NCI-H69 (cell line): Measurements from ENCODE around the gene COL5A1.
A peak's percentile ranks its signal among the peaks of the same experiment; 100 is the strongest.

Experiments used
- DNase-seq: peaks from one replicate; lab custom pipeline; 2025; lab: John Stamatoyannopoulos, UW

COL5A1 gene

DNA sequence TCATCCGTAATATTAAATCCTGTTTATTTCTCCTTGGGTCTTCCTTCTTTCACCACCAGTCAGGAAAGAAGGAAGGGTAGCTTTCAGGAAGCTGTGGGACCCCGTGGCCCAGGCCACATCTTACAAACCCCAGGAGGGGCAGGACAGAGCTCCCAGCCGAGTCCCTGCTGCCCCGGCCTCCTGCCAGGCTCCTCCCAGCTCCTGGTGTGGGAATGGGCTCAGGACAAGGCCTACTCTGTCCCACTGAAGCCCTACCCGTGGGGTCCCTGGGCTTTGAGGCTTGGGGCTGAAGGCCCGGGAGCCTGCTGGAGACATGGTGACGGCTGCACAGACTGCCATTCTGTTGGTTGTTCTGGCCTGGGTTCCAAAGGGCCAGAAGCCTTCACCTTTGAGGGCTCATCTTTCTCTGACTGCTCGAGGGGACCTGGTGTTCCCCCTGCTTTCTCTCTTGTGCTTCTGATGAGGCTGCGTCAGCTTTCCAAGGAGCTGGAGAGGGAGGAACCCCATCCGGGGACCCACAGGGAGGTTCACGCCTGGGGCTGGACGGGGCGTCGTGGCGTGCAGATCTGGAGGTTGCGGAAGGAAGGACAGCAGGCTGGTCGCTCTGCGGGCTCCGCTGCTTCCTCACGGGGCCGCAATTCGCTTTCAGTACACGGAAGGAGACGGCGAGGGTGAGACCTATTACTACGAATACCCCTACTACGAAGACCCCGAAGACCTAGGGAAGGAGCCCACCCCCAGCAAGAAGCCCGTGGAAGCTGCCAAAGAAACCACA lies 86.6 kb downstream of the COL5A1 start:
- no peak for DNase-seq

DNA sequence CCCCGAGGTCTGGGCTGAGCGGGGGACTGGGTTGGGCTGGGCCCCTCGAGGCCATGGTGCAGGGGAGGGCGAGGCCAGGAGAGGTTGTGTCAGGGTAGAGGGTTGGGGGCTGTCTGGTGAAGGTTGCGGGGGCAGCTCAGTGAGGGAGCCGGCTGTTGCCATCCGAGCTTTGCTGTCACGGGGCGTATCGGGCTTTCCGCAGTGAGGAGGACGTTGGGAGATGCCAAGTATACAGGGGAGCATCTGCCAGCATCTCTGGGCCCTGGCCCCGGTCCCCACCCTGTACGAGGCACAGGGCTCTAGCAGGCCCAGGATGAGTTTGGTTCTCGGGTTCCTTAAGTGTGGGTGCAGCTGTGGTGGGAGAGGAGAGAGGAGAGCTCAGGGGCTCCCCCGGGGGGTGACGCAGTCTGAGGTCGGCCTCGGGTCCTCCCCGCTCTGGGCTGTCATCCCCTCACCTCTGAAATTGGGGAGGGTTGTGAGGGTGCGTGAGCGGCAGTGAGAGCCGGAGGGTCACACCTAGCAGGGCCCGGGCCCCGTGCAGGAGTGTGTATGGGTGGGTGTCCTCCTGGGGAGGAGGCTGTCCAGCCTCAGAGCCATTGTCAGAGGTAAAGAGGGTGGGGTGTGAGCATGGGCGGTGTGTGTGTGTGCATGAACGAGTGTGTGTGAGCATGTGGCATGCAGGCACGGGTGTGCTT lies 87.3 kb downstream of the COL5A1 start:
- DNase-seq: no peak

DNA sequence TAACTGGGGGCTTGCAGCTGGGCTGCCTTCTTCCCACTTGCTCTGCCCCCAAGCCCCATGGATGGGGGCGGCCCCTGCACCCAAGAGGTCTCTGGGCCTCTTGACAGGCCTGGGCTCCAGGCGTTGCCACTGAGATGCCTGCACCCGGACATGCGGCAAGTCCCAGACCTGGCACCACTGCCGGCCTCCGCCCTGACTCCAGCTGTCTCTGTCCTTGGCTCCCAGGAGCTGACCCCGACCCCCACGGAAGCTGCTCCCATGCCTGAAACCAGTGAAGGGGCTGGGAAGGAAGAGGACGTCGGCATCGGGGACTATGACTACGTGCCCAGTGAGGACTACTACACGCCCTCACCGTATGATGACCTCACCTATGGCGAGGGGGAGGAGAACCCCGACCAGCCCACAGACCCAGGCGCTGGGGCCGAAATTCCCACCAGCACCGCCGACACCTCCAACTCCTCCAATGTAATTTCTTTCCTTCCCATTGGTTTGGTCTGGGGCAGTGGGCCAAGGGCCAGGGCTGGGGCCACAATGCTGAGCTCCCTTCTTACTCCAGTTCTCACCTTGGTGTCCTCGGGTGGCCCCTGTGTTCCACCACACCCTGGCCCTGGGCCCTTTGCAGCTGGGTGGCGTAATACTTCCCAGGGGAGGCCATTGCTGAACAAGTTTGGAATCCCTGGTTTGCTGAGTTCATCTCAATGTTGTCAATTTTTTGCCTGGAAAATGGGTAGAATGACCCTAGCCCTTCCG lies 88.6 kb downstream of the COL5A1 start:
- no peak for DNase-seq

DNA sequence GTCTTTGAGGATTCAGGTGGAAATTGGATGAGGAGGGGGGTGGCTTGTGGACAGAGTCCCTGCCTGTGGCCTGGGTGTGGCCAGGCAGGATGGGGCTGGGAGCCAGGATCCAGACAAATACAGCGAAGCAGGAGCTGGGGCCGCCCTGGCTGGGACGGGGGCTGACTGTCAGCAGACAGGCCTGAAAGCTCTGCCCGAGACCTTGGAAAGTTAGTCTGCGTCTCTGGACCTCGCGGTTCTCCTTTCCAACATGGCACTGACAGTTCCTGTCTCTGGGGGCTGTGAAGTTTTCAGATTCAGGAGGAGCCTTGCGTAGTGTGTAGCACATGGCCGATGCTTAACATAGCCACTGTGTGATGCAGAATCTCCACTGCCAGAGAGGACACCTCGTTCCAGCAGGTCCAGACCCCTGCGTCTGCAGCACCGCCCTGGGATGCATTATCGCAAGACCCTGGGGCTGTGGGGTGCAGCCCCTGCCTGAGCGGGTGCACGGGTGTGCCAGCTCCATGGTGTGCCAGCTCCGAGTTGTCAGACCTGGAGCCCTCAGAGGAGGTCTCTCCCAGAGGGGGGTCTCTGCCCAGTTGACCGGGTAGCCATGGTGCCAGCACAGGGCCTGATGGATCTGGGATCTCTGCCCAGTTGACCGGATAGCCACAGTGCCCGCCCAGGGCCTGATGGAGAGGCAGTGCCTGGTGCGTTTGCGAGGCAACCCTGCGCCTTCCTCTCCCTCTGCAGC lies 89.3 kb downstream of the COL5A1 start:
- DNase-seq: no peak

DNA sequence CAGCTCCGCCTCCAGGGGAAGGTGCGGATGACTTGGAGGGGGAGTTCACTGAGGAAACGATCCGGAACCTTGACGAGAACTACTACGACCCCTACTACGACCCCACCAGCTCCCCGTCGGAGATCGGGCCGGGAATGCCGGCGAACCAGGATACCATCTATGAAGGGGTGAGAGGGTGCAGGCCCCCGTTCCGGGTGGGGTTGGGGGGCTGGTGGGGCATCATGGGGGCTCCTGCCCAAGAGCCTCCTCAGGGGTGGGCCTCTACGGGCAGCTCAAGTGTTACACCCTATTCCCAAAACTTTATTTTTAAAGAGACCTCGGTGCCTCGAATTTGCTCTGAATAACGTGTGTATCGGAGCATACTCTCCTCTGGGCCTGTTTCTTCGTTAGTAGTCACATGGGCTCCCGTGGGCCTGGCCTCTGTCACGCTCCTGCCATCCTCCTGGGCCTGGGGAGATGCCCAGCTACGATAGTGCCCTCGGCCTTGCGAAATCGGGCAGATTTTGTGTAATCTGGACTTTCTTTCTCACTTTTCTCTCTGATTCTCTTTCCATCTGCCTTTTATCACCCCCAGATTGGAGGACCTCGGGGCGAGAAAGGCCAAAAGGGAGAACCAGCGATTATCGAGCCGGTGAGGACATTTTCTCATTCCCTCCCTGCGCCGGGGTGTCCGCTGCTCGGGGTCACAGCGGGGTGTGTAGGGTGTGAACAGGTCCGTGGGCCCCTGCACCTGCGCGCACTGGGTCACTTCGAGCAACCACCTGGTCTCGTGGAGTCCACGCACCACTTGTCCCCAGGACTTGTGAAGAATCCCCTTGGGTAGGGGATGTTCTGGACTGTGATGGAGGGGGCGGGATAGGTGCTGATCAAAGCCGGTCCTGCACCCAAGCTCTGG lies 90.1 kb downstream of the COL5A1 start:
- DNase-seq: no peak

DNA sequence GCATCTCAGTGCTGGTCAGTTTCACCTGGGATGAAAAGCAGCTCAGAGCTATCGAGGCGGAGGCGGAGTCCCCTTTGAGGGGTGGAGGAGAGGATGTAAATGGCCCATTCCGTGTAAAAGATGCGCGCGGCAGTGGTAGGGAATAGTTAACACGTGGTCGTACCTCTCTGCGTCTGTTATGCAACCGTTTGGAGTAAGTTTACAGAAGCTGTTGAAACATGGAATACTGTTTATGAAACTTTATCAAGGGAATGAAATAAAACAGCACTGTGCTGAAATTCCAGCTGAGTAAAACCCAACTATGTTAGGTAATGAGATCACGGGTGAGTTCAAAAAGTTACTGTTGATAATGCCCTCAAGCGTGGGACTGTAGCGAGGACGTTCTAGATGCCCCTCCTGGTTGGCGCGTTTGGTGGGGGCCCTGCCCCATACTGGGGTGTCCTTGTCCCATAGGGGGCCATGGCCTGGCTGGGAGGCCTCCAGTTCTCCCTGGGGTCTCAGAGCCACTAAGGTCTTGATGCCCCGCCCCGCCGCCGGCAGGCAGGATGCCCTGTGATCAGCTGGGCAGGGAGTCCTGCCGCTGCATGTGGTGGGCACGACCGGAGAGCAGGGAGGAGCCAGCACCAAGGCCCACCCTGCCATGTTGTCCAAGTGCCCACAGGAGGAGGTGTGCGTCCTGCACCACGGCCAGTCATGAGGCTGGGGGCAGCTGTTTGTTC lies 90.9 kb downstream of the COL5A1 start:
- DNase-seq: no peak

DNA sequence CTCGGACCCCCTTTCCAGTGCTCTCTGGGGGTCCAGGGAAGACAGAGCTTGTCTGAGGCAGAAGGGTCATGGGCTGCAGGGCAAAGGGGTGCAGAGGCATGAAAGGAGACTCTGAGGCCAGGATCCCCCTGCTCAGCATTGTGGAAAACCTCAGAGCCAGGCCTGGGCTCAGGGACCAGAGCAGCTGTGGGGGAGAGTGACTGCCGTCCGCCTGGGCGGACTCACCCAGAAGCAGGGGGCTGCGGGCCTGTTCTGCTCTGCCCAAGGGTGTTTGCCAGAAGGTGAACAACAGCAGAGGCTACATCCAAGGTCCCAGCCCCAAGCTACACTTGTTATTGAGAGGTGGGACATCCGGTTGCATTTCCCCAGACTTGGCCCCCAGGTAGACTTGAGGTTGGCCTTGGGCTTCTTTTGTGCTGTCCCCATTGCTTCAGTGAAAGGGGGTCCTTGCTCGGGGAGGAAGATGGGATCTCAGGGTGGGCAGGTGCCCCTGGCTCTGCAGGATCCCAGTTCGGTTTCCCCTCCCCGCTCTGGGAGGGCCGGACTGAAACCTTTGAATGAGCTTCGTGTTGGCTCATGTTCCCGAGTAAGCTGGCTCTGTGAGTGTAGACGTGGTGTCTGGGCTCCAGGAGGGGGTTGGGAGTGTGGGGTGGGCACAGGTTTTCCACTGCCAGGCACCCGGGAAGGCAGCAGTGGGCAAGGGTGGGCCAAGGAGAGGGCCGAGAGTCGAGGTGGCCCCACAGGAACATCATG lies 92.1 kb downstream of the COL5A1 start:
- peak; percentile 49 for DNase-seq

DNA sequence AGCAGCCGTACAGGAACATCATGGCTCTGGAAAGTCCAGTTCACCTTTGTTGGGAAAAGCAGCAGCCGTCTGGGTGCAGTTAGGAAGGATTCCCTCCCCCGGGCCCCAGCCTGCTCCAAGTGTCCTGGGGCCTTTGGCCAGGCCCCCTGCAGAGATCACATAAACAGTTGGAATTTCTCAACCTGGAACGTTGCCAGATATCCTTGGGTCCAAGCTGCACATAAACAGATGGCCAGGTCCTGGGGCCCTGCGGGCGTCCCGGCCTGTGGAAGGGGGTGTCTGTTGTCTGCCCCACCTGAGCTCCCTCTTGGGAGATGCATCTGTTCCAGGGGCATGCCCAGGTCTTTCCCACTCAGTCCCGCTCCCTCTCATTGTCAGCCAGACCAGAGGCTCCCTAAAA lies 92.7 kb downstream of the COL5A1 start:
- DNase-seq: peak; percentile 94

DNA sequence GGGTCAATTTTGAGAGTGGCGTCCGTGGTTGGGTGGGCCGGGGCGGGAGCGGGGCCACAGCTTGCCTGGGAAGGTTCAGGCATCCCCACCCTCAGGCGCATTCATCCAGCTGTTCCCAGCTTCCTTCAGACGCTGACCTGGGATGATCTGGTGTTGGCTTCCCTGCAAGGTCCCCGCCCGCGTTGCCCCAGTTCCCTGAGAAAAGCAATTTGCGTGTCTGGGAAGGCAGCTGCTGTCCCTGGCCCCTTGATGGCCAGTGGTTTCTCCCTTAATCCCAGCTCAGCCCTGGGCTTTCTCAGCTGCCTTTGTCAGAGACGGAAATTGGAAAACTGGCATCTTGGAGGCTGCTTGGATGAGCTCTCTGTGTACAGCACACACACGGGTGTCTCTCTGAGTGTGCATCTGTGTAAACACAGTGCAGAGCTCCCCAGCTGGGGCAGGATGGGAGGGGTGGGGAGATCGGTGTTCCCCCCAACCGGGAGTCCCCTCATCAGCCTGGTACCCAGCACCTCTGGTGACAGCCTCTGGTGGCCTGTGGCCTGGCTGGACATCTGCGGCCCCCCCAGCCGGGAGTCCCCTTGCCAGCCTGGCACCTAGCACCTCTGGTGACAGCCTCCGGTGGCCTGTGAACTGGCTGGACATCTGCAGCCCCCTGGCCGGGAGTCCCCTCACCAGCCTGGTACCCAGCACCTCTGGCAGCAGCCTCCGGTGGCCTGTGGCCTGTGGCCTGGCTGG lies 94.0 kb downstream of the COL5A1 start:
- peak; percentile 55 for DNase-seq

DNA sequence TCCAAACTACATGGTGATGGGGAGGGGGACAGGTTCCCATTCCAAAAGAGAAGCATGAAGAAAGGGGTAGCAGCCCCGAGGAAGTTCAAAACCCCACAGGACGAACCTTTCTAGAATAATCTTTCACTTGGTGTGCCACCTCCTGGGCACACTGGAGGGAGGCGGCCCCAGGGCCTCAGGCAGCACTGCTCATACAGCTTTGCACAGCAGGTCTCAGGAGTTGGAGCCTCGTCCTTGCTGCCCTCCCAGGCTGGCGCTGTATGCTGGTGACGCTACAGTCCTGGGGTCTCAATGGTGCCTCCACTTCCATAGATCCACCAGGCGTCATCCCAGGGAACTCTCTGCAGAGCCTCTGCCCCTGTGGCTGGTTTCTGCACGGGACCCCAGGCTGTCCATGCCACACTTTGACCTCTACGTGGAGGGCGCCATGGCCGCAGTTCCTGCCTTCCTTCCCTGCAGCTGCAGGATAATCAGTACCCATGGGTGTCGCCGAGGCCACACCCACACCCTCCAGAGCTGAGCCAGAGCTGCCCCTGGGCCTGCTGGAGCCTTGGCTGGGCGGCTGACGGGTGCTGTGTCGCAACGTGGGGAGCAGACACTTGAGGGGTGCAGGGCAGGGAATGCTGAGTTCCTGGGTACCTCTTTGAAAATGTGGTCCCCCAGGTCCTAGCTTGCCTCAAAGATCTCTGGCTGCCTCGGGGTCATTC lies 95.3 kb downstream of the COL5A1 start:
- peak; percentile 54 for DNase-seq

DNA sequence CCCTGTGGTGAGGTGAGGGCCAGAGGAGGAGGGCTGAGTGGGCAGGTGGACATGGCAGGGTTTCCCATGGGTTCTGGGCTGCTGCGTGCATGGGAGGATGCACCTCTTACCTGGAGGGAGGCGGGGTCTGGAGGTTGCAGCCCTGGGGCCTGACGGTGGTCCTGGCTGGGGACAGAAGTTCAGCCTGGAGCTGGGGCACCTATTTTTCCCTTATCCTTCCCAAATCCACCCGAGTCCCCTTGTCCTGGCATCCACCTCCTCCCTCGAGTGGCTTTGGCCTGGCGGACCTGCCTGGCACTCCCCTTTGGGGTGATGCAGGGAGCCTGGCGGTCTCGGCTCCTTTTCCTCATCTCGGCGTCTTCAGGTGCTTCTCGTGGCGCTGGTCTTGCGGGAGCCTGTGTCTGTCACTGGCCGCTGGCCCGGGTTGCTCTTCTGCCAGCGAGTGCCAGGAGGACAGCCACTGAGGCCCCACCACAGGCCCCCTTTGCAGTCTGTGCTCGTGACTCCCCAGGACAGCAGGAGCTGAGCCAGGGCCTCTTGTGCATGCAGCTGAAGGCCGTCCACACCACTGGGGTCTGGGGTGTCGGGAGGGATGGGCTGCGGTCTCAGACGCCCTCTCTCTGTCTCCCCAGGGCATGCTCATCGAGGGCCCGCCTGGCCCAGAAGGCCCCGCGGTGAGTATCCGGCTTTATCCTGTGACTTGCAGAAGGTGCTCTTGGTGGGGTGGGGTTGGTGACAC lies 96.4 kb downstream of the COL5A1 start:
- DNase-seq: no peak

DNA sequence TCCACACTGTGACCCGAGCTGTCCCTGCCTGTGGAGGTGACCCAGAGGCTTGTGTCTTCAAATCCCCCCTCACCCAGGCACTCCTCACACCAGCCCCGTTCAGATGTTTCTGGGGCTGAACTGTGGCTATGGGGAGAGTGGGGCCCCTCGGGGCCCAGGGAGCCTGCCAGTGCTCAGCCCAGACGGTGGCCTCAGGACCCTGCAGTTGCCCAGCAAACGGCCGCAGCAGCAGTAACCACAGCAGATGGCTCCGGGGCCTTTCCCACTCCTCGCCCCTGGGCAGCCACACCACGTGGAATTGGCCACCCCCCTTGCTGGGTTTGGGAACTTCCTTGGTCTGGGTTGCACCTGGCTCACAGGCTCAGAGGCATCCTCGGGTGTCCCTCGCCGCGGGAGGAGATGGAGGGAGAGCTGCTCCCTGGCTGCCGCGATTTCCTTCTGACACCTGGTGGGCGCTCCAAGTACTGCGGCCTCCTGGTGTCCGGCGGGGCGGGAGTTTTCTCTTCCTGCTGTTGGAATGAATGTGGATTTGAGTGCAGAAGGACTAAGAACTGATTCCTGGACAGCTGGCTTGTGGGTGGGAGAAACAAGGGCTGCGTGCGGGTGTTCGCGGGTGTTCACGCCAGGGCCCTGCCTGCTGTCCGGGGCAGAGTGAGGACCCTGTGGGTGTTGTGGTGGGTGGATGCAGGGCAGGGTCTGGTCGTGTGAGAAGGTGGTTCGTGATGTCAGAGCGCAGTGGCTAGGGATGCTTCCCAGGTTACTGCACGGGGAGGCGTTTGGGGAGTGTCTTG lies 97.5 kb downstream of the COL5A1 start:
- DNase-seq: peak; percentile 86

DNA sequence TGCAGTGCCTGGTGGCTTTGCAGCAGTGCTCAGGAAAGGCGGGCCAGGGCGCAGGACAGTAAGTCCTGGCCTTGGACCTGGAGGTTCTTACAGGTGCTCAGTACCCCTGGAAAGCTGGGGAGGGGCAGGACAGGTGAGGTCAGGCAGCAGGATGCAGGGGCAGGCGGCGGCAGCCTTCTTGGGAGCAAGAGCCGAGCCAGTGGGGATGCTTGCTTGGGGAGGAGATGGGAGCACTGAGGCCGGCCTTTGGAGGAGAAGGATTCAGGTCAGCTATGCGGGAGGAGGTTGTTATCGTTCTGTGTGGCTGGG lies 98.0 kb downstream of the COL5A1 start:
- DNase-seq: no peak

DNA sequence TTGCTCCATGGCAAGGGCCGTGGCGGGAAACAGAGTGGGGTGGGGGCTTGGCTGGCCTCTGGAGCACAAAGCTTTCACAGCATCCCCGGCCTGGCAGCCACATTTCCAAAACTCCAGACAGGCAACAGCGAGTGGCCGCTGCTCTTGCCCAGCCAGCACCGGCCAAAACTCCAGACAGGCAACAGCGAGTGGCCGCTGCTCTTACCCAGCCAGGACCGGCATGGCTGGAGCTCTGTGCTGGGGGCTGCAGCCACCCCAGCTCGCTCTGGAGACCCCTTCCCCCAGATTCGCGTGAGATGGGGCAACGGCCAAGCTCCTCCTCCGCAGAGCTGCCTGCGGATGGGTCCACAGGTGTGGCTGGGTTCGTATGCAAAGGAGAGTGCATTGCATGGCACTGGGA lies 98.5 kb downstream of the COL5A1 start:
- DNase-seq: no peak

DNA sequence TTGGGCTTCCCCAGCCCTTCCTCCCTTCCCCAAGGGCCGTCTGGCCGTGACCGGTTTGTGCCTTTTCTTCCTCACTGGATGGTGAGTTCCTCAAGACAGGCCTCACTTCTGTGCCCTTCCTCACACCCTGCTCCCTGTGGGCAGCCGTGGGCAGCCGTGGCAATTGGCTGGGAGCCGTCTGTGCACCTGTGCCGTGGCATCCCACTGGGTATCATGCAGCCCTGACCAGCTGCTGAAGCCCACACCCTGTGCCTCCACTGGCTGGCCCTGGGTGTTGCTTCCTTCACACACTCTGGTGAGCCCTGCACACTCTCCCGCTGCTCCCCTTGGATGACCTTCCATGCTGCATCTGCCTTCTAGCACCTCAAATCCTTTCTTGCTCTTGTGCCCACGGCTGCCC lies 100.2 kb downstream of the COL5A1 start:
- DNase-seq: no peak

DNA sequence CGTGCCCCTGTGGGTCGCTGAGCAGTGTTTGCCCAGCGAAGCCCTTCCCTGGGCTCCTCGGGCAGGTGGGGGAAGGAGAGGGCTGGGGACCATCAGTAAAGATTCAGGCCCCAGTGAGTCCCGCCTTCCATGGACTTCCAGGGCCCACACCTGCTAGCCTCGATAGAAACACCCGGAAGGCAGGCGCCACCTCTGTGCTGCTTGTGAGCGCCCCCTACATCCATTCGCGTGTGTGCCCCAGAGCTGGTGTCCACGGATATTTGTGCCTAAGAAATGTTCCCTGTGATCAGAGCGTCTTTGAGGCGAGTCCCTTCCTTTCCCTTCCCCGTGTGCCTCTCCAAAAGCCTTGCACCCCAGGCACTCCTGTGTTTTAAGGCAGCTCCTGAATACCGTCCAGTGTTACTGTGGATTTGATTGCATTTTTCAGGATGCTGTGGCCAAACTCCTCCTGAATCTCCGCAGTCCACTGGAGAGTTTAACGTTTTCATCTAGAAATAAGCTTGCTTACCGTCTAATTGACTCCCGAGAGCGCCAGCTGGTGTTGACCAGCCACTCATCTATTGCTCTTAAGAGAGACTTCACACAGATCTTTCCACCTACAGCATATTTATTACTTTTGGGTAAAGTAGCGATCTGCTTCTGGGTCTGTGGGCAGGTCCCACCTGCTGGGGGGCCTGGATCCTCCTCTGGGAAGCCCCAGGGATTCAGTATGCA lies 101.4 kb downstream of the COL5A1 start:
- no peak for DNase-seq
